ENCODE results near the gene PITPNC1.

DNA sequence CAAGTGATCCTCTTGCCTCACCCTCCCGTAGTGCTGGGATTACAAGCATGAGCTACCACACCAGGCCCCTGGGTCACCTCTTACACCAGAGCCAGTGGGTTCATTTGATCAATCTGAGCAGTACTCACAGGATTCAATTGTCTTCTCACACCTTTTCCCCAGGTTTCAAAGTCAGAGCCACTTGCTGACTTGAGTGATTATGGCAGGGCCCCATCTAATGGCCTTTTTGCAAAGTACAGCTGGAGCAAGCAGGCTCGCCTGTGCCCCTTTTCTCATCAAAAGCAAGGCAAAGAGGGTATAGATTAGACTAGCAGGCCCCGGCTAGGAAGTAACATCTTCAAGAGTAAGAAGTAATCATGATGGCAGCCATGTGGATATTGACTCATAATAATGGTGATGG lies 225.9 kb downstream of the PITPNC1 start:
- TF ChIP-seq EP300 (IDR thresholded peaks at IDR 0.05; ENCODE audit: borderline replicate concordance in 1 of 2, low read depth in 1 of 2, low read length in 1 of 2) (no peak), SIN3A (IDR thresholded peaks at IDR 0.05; ENCODE audit: borderline replicate concordance, low read depth, low read length) (no peak)
- TF ChIP-seq, protein P1, sequence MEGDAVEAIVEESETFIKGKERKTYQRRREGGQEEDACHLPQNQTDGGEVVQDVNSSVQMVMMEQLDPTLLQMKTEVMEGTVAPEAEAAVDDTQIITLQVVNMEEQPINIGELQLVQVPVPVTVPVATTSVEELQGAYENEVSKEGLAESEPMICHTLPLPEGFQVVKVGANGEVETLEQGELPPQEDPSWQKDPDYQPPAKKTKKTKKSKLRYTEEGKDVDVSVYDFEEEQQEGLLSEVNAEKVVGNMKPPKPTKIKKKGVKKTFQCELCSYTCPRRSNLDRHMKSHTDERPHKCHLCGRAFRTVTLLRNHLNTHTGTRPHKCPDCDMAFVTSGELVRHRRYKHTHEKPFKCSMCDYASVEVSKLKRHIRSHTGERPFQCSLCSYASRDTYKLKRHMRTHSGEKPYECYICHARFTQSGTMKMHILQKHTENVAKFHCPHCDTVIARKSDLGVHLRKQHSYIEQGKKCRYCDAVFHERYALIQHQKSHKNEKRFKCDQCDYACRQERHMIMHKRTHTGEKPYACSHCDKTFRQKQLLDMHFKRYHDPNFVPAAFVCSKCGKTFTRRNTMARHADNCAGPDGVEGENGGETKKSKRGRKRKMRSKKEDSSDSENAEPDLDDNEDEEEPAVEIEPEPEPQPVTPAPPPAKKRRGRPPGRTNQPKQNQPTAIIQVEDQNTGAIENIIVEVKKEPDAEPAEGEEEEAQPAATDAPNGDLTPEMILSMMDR (IDR thresholded peaks at IDR 0.05): peak; percentile 57
- TF ChIP-seq, protein P2, sequence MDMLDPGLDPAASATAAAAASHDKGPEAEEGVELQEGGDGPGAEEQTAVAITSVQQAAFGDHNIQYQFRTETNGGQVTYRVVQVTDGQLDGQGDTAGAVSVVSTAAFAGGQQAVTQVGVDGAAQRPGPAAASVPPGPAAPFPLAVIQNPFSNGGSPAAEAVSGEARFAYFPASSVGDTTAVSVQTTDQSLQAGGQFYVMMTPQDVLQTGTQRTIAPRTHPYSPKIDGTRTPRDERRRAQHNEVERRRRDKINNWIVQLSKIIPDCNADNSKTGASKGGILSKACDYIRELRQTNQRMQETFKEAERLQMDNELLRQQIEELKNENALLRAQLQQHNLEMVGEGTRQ (IDR thresholded peaks at IDR 0.05; ENCODE audit: borderline replicate concordance, low read depth, low read length): no peak
